UCSD-AML1 (cell line): ENCODE data around the gene TYSND1.
A peak's percentile ranks its signal among the peaks of the same experiment; 100 is the strongest.
"Not testable (repeated sequence)": the region's sequence is repeated elsewhere in the genome, so short reads cannot be mapped to it uniquely, and the experiment has no call there.

ENCODE experiments used
- DNase-seq: peaks from one replicate; lab custom pipeline; 2025; ENCODE audit not compliant: unreplicated experiment; lab: John Stamatoyannopoulos, UW

TYSND1 gene

DNA sequence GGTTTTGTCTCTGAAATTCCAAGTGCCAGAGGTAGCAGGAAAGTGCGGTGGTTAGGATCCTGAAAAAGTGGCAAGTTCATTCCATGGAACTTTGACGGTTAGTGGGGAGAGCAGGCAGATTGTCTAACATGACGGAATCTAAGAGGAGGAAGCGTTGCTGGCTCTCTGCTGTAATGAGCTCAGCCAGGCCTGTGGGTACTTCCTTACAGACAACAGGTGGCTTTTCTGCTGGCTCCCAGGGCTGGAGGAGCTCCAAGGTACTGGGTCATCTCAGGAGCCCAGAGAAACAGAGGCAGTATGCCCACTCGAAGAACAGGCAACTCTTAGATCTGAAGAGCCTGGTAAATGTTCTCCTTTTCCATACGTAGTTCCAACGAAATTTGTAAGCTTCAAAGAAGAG lies 10.8 kb downstream of the TYSND1 start:
- DNase-seq: no peak

DNA sequence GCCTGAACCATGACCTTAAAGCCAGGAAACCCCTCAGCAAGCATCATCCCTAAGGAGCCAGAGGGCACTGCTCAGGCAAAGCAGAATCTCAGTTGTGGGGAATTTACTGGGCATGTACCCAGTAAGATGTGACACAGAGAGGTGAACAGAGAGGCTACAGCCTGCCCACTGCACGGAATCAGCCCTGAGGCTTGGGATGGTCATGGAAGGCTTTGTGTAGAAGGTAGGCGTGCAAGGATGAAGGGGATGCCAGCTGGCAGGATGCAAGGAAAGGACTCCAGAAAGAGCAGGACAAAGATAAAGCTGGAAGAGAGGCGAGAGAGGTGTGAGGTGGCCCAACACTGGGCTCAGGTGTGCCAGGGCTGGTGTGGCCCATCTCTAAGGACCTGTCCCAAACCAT lies 11.5 kb downstream of the TYSND1 start:
- no peak for DNase-seq

DNA sequence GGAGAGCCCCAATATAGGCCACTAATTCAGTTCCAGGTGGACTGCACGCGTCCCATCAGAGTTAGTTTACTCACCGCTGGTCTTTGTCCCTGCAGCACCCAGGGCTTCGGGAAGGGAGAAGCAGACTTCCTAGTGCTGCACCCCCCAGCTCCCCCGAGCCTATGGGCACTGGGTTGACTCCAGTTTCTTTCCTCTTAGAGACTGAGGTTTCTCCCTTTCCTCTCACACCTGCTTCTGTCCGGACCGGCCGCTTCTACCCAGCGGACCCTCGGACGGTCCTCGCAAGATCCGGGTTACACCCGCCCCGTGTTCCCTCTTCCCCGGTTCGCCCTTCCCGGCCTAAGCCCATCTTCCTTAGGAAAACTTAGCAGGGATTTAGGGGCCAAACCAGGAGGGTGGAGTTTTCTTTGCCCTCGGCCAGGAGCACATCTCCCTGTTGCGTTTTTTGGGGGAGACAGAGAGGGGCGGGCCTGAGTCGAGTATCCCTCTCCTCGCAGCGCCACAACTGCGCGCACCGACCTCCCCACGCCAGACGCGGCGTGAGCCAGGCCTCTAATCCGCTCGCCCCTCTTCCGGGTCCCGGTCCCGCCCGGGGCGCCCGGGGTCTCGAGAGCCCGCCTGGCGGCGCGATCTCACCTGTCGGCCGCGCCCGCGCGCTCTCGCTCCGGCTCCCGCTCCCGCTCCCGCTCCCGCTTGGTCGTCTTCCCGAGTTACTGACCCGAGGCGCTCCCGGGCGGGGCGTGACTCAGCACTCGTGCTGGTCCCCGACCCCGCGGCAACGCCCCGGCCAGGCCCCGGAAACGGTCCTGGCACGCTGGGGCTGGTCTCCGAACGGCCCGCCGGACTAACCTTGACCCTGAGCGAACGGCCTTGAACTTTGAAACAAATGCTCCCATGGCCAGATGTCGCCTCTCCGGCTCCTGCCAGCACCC lies 14.1 kb downstream of the TYSND1 start, which contains the start of gene AIFM2:
AIFM2 (minus strand) TSS at position 728 of the 932 bp plus-strand sequence. CDS start 8,741 bp downstream, outside the sequence.
- no peak for DNase-seq

DNA sequence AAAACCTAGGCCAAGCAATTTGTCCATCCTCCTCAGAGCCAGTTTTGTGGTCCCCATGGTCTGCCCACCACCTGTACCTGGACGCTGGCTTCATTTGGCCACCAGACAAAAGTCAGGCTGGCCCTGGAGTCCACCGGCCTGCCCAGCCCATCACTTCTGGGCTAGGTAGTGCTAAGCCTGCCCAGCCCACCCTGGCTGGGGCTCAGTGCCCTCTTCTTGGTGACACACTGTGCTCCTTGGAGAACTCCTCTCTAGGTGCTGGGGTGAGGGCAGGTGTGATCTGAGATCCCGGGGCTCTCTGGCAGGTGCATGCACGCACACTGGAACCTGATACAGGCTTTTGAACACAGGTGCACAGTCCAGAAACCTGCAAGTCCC lies 15.0 kb downstream of the TYSND1 start:
- DNase-seq: no peak

DNA sequence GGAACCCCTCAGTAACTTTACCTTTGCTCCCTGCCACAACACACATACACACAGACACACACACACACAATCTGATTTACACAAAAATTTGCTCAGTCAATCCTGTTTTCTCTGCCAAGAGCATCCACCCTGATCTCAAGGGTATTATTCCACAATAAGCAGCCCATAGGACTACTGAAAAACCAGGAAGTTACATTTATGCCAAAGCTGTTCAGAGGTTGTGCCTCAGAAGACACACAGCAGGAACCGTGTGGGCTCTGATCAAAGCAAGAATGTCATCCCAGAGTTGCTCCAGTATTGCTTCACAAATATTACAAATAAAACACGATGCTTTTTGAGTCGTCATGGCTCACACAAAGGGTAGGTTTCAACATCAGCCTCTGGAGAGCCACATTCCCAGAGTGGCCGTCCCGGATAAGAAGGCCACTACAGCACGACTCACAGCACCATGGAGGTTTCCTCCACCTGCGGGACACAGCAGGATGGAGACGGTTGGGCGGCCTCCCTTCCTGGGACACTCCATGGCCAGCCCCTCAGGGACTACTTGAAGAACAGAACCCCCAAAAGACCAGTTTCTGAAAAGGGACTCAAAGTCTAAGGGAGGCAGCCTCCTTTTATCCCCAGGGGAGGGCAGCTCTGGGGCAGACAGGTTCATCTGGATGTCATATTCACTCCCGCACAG lies 15.5 kb downstream of the TYSND1 start:
- no peak for DNase-seq

DNA sequence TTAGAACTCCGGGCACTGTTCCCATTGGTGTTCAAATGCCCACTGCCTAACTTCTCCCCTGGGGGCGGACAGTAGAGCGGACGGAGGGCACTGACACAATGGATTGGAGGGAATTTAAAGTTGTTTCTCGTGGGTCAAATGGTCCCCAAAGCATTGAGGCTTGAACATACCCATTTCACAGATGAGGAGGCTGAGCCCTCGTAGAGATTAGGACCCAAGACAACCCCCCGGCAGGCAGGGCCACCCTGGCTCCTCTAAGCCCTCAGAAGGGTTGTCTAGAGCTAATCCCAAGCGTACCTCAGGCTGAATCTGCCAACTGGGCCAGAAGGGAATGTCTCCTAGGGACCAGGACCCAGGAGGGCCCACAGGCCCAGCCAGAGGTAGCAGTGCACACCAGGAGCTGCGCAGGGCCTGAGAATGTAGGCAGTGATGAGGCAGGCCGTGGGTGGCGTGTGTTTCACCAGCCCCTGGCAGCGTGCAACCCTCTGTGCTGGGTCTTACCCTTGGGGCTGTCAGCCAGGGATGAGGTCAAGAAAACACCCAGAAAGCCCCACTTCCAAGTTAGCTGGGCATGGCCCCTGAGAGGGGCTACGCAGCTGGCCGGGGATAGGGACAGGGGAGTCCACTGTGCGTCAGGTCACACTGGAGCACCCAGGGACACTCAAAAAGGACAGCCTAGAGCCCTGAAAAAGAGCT lies 19.7 kb downstream of the TYSND1 start:
- no peak for DNase-seq

DNA sequence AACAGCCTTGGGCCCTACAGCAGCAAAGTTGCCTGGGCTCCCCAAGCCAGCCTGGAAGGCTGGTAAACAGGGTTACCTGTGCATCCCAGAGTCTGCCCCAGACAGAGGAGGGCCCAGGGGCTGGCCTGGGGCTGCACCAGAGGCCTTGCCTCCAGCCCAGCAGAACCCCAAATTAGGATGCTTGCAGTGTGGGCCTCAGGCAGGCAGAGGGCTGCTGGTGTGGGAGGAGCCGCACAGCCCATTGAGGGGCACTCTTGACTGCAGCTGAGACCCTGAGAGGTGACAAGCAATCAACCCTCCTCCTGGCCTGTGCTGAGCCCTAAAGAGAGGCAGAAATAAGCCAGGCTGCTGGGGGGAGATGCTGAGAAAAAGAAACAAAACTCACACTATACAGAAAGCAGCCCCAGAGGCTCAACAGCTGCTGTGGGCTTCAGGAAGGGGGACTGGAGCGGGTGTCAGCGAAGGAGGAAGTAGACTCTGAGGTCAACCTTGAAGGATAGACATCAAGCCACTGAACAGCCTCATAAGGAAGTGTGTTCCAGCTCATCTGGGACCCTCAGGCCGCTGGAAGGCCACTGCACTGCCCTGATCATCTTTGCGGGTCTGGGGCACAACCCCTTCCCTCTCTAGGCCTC lies 20.5 kb downstream of the TYSND1 start:
- peak; percentile 34 for DNase-seq

DNA sequence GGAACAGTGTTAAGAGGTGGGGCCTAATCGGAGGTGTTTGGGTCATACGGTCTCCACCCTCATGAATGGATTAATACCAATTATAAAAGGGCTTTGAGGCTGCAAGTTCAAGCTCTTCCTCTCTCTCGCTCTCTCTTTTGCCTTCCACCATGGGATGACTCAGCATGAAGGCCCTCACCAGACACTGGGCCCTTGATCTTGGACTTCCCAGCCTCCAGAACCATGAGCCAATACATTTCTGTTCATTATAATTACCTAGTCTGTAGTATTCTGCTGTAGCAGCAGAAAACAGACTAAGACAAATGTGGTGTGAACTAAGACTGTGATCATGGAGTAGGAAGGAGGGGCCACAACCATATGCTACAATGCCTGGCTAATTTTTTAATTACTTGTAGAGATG lies 21.6 kb downstream of the TYSND1 start:
- no peak for DNase-seq

DNA sequence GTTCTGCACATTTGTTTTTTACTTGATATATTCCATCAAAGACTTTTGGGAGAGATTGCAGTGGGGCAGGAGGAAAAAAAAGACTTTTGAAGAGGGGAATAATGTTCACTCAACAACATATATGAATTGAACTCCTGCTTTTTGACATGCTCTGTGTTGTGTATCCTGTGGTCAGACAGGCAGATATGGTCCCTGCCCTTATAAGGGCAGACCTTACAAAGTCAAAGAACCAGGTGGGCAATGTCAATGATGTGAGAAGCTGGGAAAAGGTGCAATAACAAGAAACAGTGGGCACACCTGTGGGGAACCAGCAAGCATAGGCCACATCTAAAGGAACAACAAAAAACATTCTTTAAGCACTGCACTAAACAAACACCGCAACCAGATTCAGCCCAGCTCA lies 22.1 kb downstream of the TYSND1 start:
- DNase-seq: no peak

DNA sequence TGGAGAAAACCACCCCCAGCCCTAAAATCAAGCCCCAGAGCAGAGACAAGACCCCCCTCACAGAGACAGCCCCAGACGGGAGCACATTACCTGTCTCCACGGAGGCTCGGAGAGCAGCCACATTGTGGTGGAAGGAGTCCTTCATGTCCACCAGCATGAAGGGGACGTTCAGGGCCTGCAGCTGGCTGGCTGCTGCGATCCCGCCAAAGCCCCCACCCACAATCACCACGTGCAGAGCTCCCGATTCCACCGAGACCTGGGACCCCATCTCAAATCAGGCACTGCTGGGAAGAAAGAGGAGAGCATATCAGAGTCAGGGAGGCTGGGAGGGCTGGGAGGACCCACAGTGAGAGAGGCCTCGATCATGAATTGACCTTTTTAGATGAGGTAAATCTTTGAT lies 22.7 kb downstream of the TYSND1 start:
- no peak for DNase-seq

DNA sequence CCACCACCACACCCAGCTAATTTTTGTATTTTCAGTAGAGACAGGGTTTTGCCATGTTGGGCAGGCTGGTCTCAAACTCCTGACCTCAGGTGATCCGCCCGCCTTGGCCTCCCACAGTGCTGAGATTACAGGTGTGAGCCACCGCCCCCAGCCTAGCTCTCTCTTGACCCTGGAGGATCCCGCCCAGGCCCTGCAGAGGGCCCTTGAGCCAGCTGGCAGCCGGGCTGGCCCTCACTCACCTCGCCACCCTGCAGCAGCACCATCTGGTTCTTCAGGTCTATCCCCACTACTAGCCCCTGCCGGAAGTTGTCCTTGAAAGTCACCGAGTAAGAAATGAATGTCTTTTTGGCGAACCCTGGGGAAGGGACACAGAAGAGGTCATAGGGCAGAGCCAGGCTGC lies 23.3 kb downstream of the TYSND1 start:
- DNase-seq: not testable (repeated sequence)

DNA sequence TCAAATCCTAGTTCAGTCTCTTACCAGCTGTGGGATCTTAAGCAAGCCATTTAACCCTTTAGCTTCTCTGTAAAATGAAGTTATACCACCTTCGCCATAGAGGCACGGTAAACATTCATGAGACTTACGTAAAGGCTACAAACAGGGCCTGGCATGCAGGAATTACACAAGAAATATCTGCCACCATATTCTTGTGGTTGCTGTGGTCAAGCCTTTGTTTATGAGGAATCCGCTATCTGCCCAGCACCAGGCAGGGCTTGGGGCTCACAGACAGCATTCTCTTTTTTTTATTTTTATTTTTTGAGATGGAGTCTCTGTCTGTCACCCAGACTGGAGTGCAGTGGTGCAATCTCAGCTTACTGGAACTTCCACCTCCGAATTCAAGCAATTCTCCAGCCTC lies 23.8 kb downstream of the TYSND1 start:
- DNase-seq: no peak

DNA sequence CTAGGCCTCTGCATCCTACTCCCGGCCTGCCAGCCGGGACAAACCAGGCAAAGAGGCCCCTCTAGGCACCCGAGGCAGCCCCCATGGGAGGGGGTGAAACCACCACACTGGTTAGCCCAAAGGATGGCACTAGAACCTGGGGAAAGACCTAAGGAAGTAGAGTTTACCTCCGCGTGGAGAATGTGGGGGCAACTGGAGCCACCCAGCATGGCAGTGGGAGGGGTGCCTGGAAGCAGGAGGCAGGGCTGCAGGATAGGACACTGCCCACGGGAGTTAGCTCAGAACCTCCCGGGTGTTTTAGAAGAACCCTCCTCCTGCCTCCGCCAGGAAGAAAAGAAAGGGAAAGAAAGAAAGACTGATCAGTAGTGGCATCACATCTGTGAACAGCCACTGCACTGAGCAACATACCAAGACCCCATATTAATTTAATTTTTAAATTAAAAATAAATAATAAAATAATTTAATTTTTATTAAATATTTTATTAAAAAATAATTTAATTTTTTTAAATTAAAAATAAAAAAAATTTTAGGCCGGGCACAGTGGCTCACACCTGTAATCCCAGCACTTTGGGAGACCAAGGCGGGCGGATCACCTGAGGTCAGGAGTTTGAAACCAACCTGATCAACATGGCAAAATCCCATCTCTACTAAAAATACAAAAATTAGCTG lies 25.1 kb downstream of the TYSND1 start:
- no peak for DNase-seq

DNA sequence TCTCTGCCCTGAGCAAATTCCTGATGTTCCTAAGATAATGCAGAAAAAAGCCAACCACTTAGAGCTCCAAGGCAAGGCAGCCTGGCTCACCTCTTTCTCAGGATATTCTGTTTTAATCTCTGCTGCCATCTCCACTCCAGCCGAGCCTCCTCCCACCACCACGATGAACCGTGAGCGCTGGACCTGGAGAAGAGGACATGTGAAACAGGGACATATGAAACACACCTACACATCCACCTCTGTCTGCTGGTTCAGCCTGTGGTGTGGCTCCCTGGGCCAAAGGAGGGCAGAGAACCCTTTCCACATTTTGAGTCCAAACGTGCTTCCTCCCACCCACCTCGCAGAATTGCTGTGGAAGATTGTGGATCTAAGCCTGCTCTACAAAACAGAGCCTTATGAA lies 26.1 kb downstream of the TYSND1 start:
- DNase-seq: no peak

DNA sequence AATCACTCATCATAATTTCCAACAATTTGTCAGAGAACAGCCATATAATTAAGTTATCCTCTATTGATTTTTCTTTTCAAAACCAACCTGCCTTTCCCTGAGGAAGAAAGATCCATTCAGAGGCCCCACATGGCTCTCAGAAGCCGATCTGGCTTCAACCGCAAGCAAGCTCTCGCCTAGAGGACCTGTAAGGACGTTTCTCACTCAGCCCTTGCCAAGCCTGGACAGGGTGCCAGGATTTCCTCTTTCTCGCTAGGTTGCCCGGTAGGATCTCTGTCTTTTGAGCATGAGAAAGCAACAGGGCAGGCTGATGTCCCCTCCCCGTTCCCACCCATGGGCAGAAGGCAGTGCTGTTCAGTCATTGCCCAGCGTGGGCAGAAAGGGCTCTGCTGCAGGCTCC lies 26.9 kb downstream of the TYSND1 start:
- no peak for DNase-seq

DNA sequence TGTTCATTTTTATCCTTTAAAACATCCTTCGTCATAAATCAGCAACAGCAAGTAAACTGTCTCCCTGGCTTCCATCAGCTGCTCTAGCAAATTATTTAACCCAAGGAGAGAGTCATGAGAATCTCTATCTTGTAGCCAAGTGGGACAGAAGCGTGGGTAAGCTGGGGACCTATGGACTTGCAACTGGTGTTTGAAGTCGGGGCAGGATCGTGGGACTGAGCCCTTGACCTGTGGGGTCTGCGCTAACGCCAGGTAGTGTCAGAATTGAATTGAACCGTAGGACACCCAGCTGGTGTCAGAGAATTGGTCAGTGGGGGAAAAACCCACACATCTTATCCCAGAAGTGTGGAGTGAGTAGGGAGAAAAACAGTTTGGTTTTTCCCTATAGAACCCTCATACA lies 27.3 kb downstream of the TYSND1 start:
- no peak for DNase-seq

DNA sequence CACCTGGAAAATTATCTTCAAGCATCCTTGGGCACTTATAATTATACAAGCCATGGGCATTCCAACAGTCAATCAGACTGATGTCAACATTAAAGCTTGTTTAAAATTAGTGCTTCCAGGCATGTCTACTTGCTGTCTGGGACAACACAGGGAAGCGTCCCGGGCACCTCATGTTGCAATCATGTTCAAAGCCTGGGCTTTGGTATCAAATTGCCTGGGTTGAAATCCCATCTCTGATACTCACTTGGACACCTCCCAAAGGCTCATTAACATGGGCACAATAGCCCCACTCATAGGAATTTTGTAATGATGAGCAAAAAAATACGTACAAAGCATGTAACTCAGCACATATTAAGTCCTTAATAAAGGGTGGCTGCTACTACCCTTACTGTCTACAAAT lies 28.3 kb downstream of the TYSND1 start:
- DNase-seq: no peak

DNA sequence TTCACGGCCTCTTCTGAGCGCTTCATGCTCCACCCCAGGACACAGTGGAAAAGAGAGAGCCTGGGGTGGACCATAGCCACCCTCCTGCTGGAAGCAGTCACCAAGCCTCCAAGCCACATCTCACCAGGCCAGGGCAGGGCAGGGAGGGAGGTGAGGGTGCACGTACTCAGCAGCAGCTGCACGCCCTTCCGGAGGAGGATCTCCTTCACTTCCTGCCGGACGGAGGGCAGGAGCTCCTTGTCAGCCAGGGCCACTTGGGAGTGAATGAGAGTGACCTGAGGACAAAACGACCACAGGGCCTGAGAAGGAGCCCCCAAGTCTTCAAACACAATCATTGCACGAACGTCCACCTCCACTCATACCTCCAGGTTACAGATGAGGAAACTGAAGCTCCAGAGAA lies 28.9 kb downstream of the TYSND1 start:
- DNase-seq: no peak

DNA sequence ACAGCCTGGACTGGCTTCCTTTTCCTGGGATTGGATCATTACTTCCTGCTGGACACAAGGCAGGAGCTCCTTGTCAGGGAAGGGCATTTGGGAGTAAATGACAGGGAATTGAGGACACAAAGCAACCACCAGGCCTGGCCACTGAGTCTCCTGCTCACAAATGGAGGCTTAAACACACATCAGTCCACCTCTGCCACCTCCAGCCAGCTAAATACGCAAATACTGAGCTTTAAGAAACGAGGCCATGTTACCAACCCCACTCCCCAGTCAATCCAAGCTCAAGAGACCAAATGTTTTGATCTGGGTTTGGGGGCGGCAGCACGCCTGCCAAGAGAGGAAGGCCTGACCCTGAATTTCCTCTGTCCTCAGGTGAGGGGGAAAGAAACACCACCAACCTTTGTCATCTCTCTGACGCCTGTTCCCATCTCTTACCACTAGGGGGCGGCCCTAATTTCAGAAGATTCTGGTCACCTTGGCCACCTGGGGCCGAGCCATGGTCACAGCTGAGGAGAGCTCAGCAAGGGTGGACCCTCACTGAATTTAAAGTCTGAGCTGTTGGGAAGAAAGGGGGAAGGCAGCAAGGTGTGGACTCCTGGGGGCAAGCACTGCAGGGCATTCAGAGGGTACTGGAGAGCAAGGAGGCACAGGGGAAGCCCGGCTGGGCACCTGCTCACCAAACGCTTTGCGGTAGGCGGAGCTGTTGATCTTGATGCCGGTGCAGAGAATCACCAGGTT lies 30.4 kb downstream of the TYSND1 start:
- DNase-seq: peak; percentile 21

DNA sequence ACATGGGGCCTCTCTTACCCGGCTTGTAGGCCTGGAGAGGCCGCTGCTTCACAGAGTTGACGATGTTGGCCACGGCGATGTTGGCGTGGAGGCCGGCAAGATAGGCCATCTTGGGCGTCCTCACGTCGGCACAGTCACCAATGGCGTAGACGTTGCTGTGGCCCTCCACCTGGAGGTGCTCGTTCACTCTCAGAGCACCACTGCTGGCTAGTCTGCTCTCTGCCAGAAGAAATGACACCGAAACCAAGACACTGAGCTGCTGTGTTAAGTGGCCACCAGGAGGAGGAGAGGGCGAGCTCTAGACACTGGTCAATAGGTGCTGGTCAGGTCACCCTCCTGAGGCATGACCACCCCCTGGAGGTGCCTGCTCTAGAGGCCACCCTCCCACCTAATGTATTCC lies 31.6 kb downstream of the TYSND1 start:
- no peak for DNase-seq
